Liver (tissue), 9 donors: ENCODE data around the gene ITGB3. TPM values are rescaled to one million over a fixed set of nuclear protein-coding genes. Genes with fewer than 3 reads are reported as not detected.

ENCODE experiments used
- DNase-seq: peaks from one replicate; pipeline ENCODE4 v3.0.0-alpha.2; 2017; ENCODE audit warnings: low spot score
- H3K27ac ChIP-seq, 2 donors: one replicate each; pipeline ENCODE4 v1.7.0; 2013; ENCODE audit warnings: inconsistent platforms in 2 of 2, low read length in 2 of 2, control low read depth in 1 of 2, low read depth in 1 of 2, mild to moderate bottlenecking in 1 of 2
- H3K27me3 ChIP-seq, 4 donors: one replicate each; pipeline versions ENCODE4 v1.6.1 to v1.7.0; 2013; ENCODE audit warnings: low read length in 3 of 4, inconsistent platforms in 1 of 4, mild to moderate bottlenecking in 1 of 4, moderate library complexity in 1 of 4; ENCODE audit not compliant: control insufficient read depth in 4 of 4, insufficient read depth in 4 of 4
- H3K36me3 ChIP-seq, 4 donors: one replicate each; pipeline versions ENCODE4 v1.6.1 to v1.7.0; 2013; ENCODE audit warnings: low read length in 3 of 4, mild to moderate bottlenecking in 3 of 4, low read depth in 1 of 4, moderate library complexity in 1 of 4; ENCODE audit not compliant: control insufficient read depth in 4 of 4, insufficient read depth in 3 of 4
- H3K4me1 ChIP-seq, 4 donors: one replicate each; pipeline versions ENCODE4 v1.6.1 to v1.7.0; 2013; ENCODE audit warnings: low read length in 3 of 4, mild to moderate bottlenecking in 3 of 4, moderate library complexity in 1 of 4; ENCODE audit not compliant: control insufficient read depth in 4 of 4, insufficient read depth in 4 of 4
- H3K4me3 ChIP-seq, 3 donors: one replicate each; pipeline versions ENCODE4 v1.6.1 to v1.7.0; 2013; ENCODE audit warnings: low read length in 3 of 3, control low read depth in 1 of 3, low read depth in 1 of 3, mild to moderate bottlenecking in 1 of 3
- H3K9ac ChIP-seq, 2 donors: one replicate each; pipeline ENCODE4 v1.7.0; 2013; ENCODE audit warnings: low read length in 2 of 2, mild to moderate bottlenecking in 2 of 2, moderate library complexity in 2 of 2, control low read depth in 1 of 2, low read depth in 1 of 2
- H3K9me3 ChIP-seq, 4 donors: one replicate each; pipeline versions ENCODE4 v1.6.1 to v1.7.0; 2013; ENCODE audit warnings: low read length in 3 of 4; ENCODE audit not compliant: control insufficient read depth in 4 of 4
- ATF3 ChIP-seq: IDR thresholded peaks from 2 replicates; pipeline ENCODE4 v1.6.1; 2016; ENCODE audit warnings: antibody characterized with exemption
- CTCF ChIP-seq: fragments of 150-350 bp; IDR thresholded peaks from 2 replicates; pipeline ENCODE4 v1.5.1; 2017; ENCODE audit warnings: improper control_type of control experiment, low read depth, low read length; ENCODE audit not compliant: missing input control
- EGR1 ChIP-seq, 2 donors: IDR thresholded peaks; 2 replicates each; pipeline ENCODE4 v1.6.1; 2016 to 2018; ENCODE audit warnings: antibody characterized with exemption in 2 of 2, low read depth in 2 of 2
- FOXA1 ChIP-seq: IDR thresholded peaks from 2 replicates; pipeline ENCODE4 v1.6.1; 2016; ENCODE audit warnings: antibody characterized with exemption
- FOXA2 ChIP-seq: IDR thresholded peaks from 2 replicates; pipeline ENCODE4 v1.6.1; 2016; ENCODE audit warnings: antibody characterized with exemption
- GABPA ChIP-seq, 2 donors: IDR thresholded peaks in 1 of 2; conservative IDR thresholded peaks in 1 of 2; 2 replicates each; pipeline ENCODE4 v1.6.1; 2016; ENCODE audit warnings: antibody characterized with exemption in 2 of 2, mild to moderate bottlenecking in 1 of 2, moderate library complexity in 1 of 2
- HNF4A ChIP-seq, 2 donors: conservative IDR thresholded peaks; 2 replicates each; pipeline ENCODE4 v1.6.1; 2016; ENCODE audit warnings: antibody characterized with exemption in 2 of 2, mild to moderate bottlenecking in 2 of 2
- HNF4G ChIP-seq: IDR thresholded peaks from 2 replicates; pipeline ENCODE4 v1.6.1; 2016; ENCODE audit warnings: antibody characterized with exemption
- JUND ChIP-seq, 2 donors: IDR thresholded peaks; 2 replicates each; pipeline ENCODE4 v1.6.1; 2016; ENCODE audit warnings: antibody characterized with exemption in 2 of 2
- MAX ChIP-seq: IDR thresholded peaks from 2 replicates; pipeline ENCODE4 v1.6.1; 2016; ENCODE audit warnings: antibody characterized with exemption
- NR2F2 ChIP-seq: IDR thresholded peaks from 2 replicates; pipeline ENCODE4 v1.6.1; 2016; ENCODE audit warnings: antibody characterized with exemption
- RAD21 ChIP-seq, 2 donors: IDR thresholded peaks; 2 replicates each; pipeline ENCODE4 v1.6.1; 2016; ENCODE audit warnings: antibody characterized with exemption in 2 of 2, mild to moderate bottlenecking in 2 of 2
- REST ChIP-seq: IDR thresholded peaks from 2 replicates; pipeline ENCODE4 v1.6.1; 2016; ENCODE audit warnings: antibody characterized with exemption, mild to moderate bottlenecking
- RXRA ChIP-seq, 2 donors: IDR thresholded peaks; 2 replicates each; pipeline ENCODE4 v1.6.1; 2017 to 2018; ENCODE audit warnings: antibody characterized with exemption in 2 of 2, mild to moderate bottlenecking in 1 of 2
- SP1 ChIP-seq: IDR thresholded peaks from 2 replicates; pipeline ENCODE4 v1.6.1; 2018; ENCODE audit warnings: antibody characterized with exemption, mild to moderate bottlenecking
- TAF1 ChIP-seq: conservative IDR thresholded peaks from 2 replicates; pipeline ENCODE4 v1.6.1; 2016; ENCODE audit warnings: antibody characterized with exemption, mild to moderate bottlenecking
- ZBTB33 ChIP-seq: IDR thresholded peaks from 2 replicates; pipeline ENCODE4 v1.6.1; 2016; ENCODE audit warnings: antibody characterized with exemption
- WGBS: extraction: QIAGEN DNeasy Blood & Tissue Kit; methylation state at CpG from one replicate; pipeline ENCODE4 v1.1.7; 2013; 5-methylcytosine and 5-hydroxymethylcytosine counted together
- polyA plus RNA-seq, 2 donors: library from polyadenylated mRNA; stranded (reverse) in 1 of 2; unstranded in 1 of 2; fragments of 200-250 nt in 1 of 2; fragments of >200 nt in 1 of 2; fragmentation: Nextera tagmentation in 1 of 2; extraction: Ambion mirVana in 1 of 2; gene quantifications; one replicate each; pipeline versions ENCODE4 v1.2.1 to v1.2.3, GENCODE V29; 2013 to 2015
- total RNA-seq, 2 donors: library from RNA; depleted of rRNA; stranded (reverse); fragments of >200 nt; gene quantifications; one replicate each; pipeline ENCODE4 v1.2.3, GENCODE V29; 2014
- donor health status: healthy.
- donor health status: healthy.
- donor health status: healthy.
- donor health status: healthy.
- donor health status: healthy.

ITGB3 gene
- total and polyA plus RNA-seq, 4 donors = 0.47 to 33.4 (median 3.8) TPM

GRCh38 chr17:47325176-47325575, 71.5 kb downstream of the ITGB3 start:
- no peak overlapping the region for H3K27ac ChIP-seq
- H3K4me1 ChIP-seq = peaks cover 0 to 9% (median 0%) of the 10 kb centered on the region in 4 donors
- H3K27me3 ChIP-seq = no peaks in the 10 kb centered on the region
- no peak overlapping the region for H3K9ac ChIP-seq
- no peak overlapping the region for H3K4me3 ChIP-seq
- no peaks in the 10 kb centered on the region for H3K9me3 ChIP-seq
- no peak for DNase-seq
- no peaks in the 10 kb centered on the region for H3K36me3 ChIP-seq
- WGBS = 93% methylated on average over 1 of the region's 1 CpG
- TF ChIP-seq RAD21 (IDR thresholded peaks at IDR 0.05) = no peak
- no peak for TF ChIP-seq MAX
- TF ChIP-seq FOXA2 = no peak
- TF ChIP-seq FOXA1 = no peak
- TF ChIP-seq REST = no peak
- no peak for TF ChIP-seq ATF3
- no peak for TF ChIP-seq TAF1
- no peak for TF ChIP-seq RXRA (IDR thresholded peaks at IDR 0.05)
- no peak for TF ChIP-seq GABPA (IDR thresholded peaks at IDR 0.05 in 1 of 2, conservative IDR thresholded peaks at IDR 0.05 in 1 of 2)
- TF ChIP-seq ZBTB33 = no peak
- TF ChIP-seq JUND (IDR thresholded peaks at IDR 0.05) = no peak
- no peak for TF ChIP-seq HNF4A (conservative IDR thresholded peaks at IDR 0.05)
- no peak for TF ChIP-seq EGR1 (IDR thresholded peaks at IDR 0.05; ENCODE audit: low read depth in 2 of 2)
- no peak for TF ChIP-seq NR2F2
- TF ChIP-seq CTCF = no peak

- no peaks in the 10 kb centered on the region for H3K9me3 ChIP-seq
- no peak overlapping the region for H3K9ac ChIP-seq
- no peak for DNase-seq
- H3K4me3 ChIP-seq = no peak overlapping the region
- no peak overlapping the region for H3K27ac ChIP-seq
- 98% methylated on average over 2 of the region's 2 CpGs for WGBS
- H3K27me3 ChIP-seq = no peaks in the 10 kb centered on the region
- peaks cover 0 to 5% (median 0%) of the 10 kb centered on the region in 4 donors for H3K36me3 ChIP-seq
- peaks cover 0 to 2% (median 0%) of the 10 kb centered on the region in 4 donors for H3K4me1 ChIP-seq
- TF ChIP-seq FOXA1 (no peak), JUND (IDR thresholded peaks at IDR 0.05) (no peak), HNF4A (conservative IDR thresholded peaks at IDR 0.05) (no peak), SP1 (no peak), RAD21 (IDR thresholded peaks at IDR 0.05) (no peak), TAF1 (no peak), RXRA (IDR thresholded peaks at IDR 0.05) (no peak), MAX (no peak), FOXA2 (no peak), HNF4G (no peak), ZBTB33 (no peak), ATF3 (no peak), EGR1 (IDR thresholded peaks at IDR 0.05; ENCODE audit: low read depth in 2 of 2) (no peak)
Observed at GRCh38 chr17:47330548-47330947, 76.9 kb downstream of the ITGB3 start.
